HG02610 (cell line): ENCODE data around the gene RUBCNL.

Source experiments
- ATAC-seq: cut with Tn5 transposase; IDR thresholded peaks from one replicate; pipeline ENCODE4 v1.9.1; 2021; ENCODE audit warnings: mild to moderate bottlenecking, moderate library complexity; ENCODE audit not compliant: unreplicated experiment

The RUBCNL gene

GRCh38 chr13:46311217-46311616, 75.8 kb downstream of the RUBCNL start:
- ATAC-seq, result no peak

GRCh38 chr13:46310066-46310465, 77.0 kb downstream of the RUBCNL start:
- ATAC-seq, result no peak

DNA sequence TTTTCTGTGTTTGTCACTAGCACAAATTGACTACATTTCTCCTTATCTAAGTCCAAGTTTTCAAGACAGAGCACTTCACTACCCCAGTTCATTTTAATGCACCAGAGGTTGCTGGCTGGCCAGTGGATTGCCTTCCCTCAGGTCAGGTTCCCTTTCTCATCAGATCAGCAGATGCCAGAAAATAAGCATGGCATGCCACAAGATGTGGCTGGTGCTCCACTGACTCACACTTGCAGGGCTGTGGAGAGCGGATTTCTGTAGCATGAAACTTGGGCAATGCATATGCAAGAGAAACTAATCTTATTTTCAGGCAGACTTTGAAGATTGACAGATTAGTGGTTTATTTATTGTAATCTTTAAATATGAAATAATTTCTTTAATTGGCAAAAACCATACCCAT, 79.5 kb downstream of the RUBCNL start:
- ATAC-seq, result no peak

GRCh38 chr13:46304546-46304945, 82.5 kb downstream of the RUBCNL start:
- no peak for ATAC-seq

DNA sequence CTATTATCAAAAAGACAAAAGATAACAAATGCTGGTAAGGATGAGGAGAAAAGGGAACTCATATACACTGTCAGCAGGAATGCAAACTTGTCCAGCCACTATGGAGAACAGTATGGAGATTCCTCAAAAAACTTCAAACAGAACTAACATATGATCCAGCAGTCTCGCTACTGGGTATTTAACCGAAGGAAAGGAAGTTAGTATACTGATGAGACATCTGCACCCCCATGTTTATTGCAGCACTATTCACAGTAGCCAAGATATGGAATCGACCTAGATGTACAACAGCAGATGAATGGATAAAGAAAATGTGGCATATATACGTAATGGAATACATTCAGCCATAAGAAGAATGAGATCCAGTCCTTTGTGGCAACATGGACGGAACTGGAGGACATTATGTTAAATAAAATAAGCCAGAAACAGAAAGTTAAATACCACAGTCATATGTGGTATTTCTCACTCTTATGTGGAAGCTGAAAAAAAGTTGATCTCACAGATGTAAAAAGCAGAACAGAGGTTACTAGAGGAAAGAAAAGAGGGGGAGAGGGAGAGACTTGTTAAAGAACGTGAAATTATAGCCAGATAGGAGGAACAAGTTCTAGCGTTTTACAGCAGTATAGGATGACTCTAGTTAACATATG, 83.2 kb downstream of the RUBCNL start:
- no peak for ATAC-seq

DNA sequence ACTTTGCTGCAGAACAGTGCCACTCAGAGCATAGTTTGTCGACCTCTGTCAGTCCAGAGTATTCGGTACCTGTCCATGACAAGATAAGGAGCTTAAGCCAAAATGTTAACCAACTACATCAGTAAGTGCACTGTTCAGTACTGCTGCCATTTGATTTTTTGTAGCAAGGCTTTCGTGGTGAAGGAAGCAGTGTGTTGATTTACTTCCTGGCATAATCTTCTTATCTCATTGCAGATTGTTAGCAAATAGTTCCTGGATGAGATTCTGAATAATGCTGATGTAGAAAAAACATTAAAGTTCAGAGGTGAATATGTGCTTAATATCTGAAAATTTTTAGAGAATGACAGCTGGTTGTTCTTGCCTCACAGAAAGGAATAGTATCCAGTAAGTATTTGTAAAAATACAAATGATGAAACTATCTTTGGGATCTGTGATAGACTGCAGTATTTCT, 89.7 kb downstream of the RUBCNL start:
- ATAC-seq, result no peak

DNA sequence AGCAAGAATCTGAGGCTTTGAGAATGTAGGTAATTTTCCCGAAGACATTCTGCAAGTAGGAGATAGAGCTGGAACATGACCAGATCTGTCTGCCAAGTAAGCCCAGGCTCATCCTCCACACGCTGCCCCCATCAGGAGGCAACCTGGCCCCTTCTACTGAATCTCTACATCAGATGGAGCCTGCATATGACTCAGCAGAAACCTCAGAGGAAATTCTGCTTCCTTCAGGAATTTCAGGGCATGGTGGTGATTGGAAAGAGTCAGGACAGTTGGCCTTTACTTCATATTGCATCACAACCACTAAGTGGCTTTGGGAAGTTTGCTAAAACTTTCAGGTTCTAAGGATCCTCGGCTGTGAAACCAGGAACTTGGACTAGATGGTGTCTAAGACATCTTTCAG, 90.1 kb downstream of the RUBCNL start:
- ATAC-seq, result no peak

- ATAC-seq, result peak; percentile 64
Measured at GRCh38 chr13:46296115-46296822, 90.8 kb downstream of the RUBCNL start.

DNA sequence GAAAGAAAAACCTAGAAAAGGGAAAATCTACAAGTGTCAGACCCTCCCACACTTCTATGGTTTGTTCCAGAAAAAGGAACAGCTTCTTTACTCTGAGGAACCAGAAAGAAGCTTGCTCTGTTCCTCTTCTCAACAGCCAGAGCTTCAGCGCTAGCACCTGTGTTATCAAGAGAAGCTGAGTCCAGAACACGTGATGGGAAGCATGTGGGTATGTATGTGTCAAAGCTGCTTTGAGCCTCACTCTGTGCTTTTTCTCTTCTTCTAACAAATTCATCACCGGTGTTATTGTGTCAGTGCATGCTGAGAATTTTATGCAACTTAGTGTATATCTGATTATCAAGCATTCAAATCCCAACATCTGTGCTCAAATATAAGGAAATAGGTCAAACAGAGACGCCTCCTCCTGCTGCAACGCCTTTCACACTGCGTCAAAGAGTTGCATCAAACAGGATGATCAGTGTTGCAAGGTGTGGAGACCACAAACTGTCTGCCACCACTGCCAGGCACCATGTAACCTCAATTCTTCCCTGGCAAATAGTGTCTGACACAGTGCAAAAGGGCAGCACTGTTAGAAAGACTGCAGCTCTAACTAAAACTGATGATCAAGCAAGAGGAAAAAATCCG, 91.4 kb downstream of the RUBCNL start:
- peak; percentile 54 for ATAC-seq

GRCh38 chr13:46293436-46293835, 93.6 kb downstream of the RUBCNL start:
- ATAC-seq, result no peak
